ENCODE data around the gene AURKB. TPM values are rescaled to one million over a fixed set of nuclear protein-coding genes. Genes with fewer than 3 reads are reported as not detected.

Gene AURKB
- total and polyA plus RNA-seq, 2 of the 13 experiments (the other 11 are each of a cell fraction or from before 2014, with no cell fraction given): 29.5 to 75.3 TPM

GRCh38 chr17:8223356-8224126, 13.2 kb upstream of the AURKB start (continued):
- TF ChIP-seq MLXIP (CRISPR knock-in tag; IDR thresholded peaks at IDR 0.05; ENCODE audit: borderline replicate concordance): no peak
- TF ChIP-seq, protein P1, sequence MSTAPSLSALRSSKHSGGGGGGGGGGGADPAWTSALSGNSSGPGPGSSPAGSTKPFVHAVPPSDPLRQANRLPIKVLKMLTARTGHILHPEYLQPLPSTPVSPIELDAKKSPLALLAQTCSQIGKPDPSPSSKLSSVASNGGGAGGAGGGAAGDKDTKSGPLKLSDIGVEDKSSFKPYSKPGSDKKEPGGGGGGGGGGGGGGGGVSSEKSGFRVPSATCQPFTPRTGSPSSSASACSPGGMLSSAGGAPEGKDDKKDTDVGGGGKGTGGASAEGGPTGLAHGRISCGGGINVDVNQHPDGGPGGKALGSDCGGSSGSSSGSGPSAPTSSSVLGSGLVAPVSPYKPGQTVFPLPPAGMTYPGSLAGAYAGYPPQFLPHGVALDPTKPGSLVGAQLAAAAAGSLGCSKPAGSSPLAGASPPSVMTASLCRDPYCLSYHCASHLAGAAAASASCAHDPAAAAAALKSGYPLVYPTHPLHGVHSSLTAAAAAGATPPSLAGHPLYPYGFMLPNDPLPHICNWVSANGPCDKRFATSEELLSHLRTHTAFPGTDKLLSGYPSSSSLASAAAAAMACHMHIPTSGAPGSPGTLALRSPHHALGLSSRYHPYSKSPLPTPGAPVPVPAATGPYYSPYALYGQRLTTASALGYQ (CRISPR knock-in tag; IDR thresholded peaks at IDR 0.05): 0 out of 2 replicates have a peak, but pooled peaks have one; percentile 49
- TF ChIP-seq LCORL (IDR thresholded peaks at IDR 0.05): no peak
- TF ChIP-seq LCORL (CRISPR knock-in tag; IDR thresholded peaks at IDR 0.05): no peak; the same call in 1 of the 2 replicates
- TF ChIP-seq SOX6 (IDR thresholded peaks at IDR 0.05): no peak
- no peak for TF ChIP-seq SOX6 (CRISPR knock-in tag; IDR thresholded peaks at IDR 0.05)
- TF ChIP-seq GLI4 (CRISPR knock-in tag; IDR thresholded peaks at IDR 0.05; ENCODE audit: borderline replicate concordance): 0 out of 2 replicates have a peak, but pooled peaks have one; percentile 14
- TF ChIP-seq, protein P2, sequence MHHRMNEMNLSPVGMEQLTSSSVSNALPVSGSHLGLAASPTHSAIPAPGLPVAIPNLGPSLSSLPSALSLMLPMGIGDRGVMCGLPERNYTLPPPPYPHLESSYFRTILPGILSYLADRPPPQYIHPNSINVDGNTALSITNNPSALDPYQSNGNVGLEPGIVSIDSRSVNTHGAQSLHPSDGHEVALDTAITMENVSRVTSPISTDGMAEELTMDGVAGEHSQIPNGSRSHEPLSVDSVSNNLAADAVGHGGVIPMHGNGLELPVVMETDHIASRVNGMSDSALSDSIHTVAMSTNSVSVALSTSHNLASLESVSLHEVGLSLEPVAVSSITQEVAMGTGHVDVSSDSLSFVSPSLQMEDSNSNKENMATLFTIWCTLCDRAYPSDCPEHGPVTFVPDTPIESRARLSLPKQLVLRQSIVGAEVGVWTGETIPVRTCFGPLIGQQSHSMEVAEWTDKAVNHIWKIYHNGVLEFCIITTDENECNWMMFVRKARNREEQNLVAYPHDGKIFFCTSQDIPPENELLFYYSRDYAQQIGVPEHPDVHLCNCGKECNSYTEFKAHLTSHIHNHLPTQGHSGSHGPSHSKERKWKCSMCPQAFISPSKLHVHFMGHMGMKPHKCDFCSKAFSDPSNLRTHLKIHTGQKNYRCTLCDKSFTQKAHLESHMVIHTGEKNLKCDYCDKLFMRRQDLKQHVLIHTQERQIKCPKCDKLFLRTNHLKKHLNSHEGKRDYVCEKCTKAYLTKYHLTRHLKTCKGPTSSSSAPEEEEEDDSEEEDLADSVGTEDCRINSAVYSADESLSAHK (CRISPR knock-in tag; IDR thresholded peaks at IDR 0.05; ENCODE audit: borderline replicate concordance): no peak
- 0 out of 2 replicates have a peak, but pooled peaks have one; percentile 40 for TF ChIP-seq SMAD3 (CRISPR knock-in tag; IDR thresholded peaks at IDR 0.05)
- TF ChIP-seq REST (IDR thresholded peaks at IDR 0.05; ENCODE audit: borderline replicate concordance in 1 of 2, low read depth in 1 of 2, low read length in 2 of 2): 0 out of 4 replicates have a peak, but pooled peaks of 1 of the 2 experiments have one; percentile 9
- TF ChIP-seq, protein P3, sequence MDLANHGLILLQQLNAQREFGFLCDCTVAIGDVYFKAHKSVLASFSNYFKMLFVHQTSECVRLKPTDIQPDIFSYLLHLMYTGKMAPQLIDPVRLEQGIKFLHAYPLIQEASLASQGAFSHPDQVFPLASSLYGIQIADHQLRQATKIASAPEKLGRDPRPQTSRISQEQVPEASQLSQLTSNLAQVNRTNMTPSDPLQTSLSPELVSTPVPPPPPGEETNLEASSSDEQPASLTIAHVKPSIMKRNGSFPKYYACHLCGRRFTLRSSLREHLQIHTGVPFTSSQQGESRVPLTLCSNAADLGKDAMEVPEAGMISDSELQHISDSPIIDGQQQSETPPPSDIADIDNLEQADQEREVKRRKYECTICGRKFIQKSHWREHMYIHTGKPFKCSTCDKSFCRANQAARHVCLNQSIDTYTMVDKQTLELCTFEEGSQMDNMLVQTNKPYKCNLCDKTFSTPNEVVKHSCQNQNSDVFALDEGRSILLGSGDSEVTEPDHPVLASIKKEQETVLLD (CRISPR knock-in tag; IDR thresholded peaks at IDR 0.05; ENCODE audit: low read depth): 0 out of 2 replicates have a peak, but pooled peaks have one; percentile 15
- no peak for TF ChIP-seq ZNF10 (CRISPR knock-in tag; IDR thresholded peaks at IDR 0.05; ENCODE audit: borderline replicate concordance, low read depth)
- peak; percentile 40; the same call in 1 of the 2 replicates for TF ChIP-seq RNF2 (conservative IDR thresholded peaks at IDR 0.05; ENCODE audit: low read depth)

Data from HepG2 (cell line).